HepG2 (cell line): ENCODE measurements around the gene RPL21. TPM values are rescaled to one million over a fixed set of nuclear protein-coding genes. Genes with fewer than 3 reads are reported as not detected.
A peak's percentile ranks its signal among the peaks of the same experiment; 100 is the strongest.

Source experiments
- ATAC-seq: fragments of 200-7000 bp; cut with Tn5 transposase; 3 replicates; pipeline ENCODE4 v1.9.1; 2020; ENCODE audit warnings: mild to moderate bottlenecking, moderate library complexity
- BruUV-seq: library from RNA; stranded (reverse); fragments of 400-500 nt; replicated peaks from 2 replicates; lab custom pipeline; 2021; lab: Mats Ljungman, UMichigan
- CTCF ChIA-PET: fragments of 300-600 bp; formaldehyde crosslinking; extraction: SDS; loops from one replicate; lab custom pipeline; 2021; ENCODE audit warnings: low total read pairs, inconsistent platforms, low intra/inter-chr PET ratio; lab: Yijun Ruan, JAX
- POLR2A ChIA-PET: fragments of 350-600 bp; sonication (Branson Sonifier 250); formaldehyde crosslinking; loops from one replicate; lab custom pipeline; 2020; ENCODE audit warnings: antibody characterized with exemption, inconsistent platforms; lab: Yijun Ruan, JAX
- DNase-seq: peaks from one replicate; pipeline ENCODE4 v3.0.0-alpha.2; 2015; ENCODE audit warnings: low spot score
- FAIRE-seq: peaks from 3 replicates; lab custom pipeline; 2011; peaks lifted over from hg19 to GRCh38; lab: Jason Lieb, UNC
- H2AFZ ChIP-seq: one replicate; pipeline ENCODE4 v1.6.1; 2011; ENCODE audit warnings: low read length, inconsistent platforms
- H3K27ac ChIP-seq: fragments of 300-600 bp; 3 replicates; pipeline ENCODE4 v1.8.0; 2011; ENCODE audit warnings: mixed run types, mild to moderate bottlenecking, mixed read lengths, low read length, inconsistent platforms; ENCODE audit not compliant: insufficient read depth; ENCODE audit errors: extremely low read length
- H3K27me3 ChIP-seq, 2 experiments: fragments of 200-600 bp in 1 of 2; 2 replicates in 1 of 2; 3 replicates in 1 of 2; pipeline versions ENCODE4 v1.6.0 to v1.8.0; 2011; ENCODE audit warnings: low read length in 2 of 2, mild to moderate bottlenecking in 2 of 2, moderate library complexity in 2 of 2, inconsistent platforms in 1 of 2; ENCODE audit not compliant: insufficient read depth in 2 of 2, control insufficient read depth in 1 of 2
- H3K36me3 ChIP-seq, 2 experiments: fragments of 200-600 bp in 1 of 2; replicated peaks in 1 of 2; 2 replicates in 1 of 2; 3 replicates in 1 of 2; pipeline versions ENCODE4 v1.5.1 to v1.8.0; 2011; ENCODE audit warnings: low read length in 2 of 2, inconsistent platforms in 1 of 2; ENCODE audit not compliant: insufficient read depth in 2 of 2, control insufficient read depth in 1 of 2
- H3K4me1 ChIP-seq: 2 replicates; pipeline ENCODE4 v1.5.1; 2012; ENCODE audit warnings: low read length, inconsistent platforms; ENCODE audit not compliant: insufficient read depth
- H3K4me2 ChIP-seq: 2 replicates; pipeline ENCODE4 v1.6.0; 2011; ENCODE audit warnings: low read depth, low read length, inconsistent platforms
- H3K4me3 ChIP-seq, 3 experiments: fragments of 200-600 bp in 1 of 3; sonication (generic), shearing (Covaris generic) in 1 of 3; replicated peaks in 1 of 3; 2 replicates each; pipeline ENCODE4 v1.5.1; 2011 to 2016; ENCODE audit warnings: low read length in 3 of 3, inconsistent platforms in 2 of 3, low read depth in 2 of 3, mild to moderate bottlenecking in 2 of 3, control low read depth in 1 of 3, mixed read lengths in 1 of 3; ENCODE audit not compliant: insufficient read depth in 1 of 3
- H3K79me2 ChIP-seq: one replicate; pipeline ENCODE4 v1.6.1; 2011; ENCODE audit warnings: low read length, inconsistent platforms; ENCODE audit not compliant: insufficient read depth
- H3K9ac ChIP-seq: 2 replicates; pipeline ENCODE4 v1.6.0; 2011; ENCODE audit warnings: mild to moderate bottlenecking, low read depth, low read length, inconsistent platforms; ENCODE audit not compliant: insufficient read depth
- H3K9me3 ChIP-seq: 2 replicates; pipeline ENCODE4 v1.5.1; 2012; ENCODE audit warnings: mild to moderate bottlenecking, low read length
- H4K20me1 ChIP-seq: 2 replicates; pipeline ENCODE4 v1.6.0; 2011; ENCODE audit warnings: inconsistent platforms, mild to moderate bottlenecking, low read length, moderate library complexity; ENCODE audit not compliant: insufficient read depth
- HHEX ChIP-seq: IDR thresholded peaks from 2 replicates; pipeline ENCODE4 v1.6.1; 2016; ENCODE audit warnings: control low read depth
- PTBP1 ChIP-seq: fragments of 200-400 bp; formaldehyde crosslinking; IDR thresholded peaks from 2 replicates; pipeline ENCODE4 v1.6.1; 2018; ENCODE audit warnings: low read length, low read depth; ENCODE audit not compliant: poor library complexity, severe bottlenecking
- RAD21 ChIP-seq: fragments of 450-650 bp; formaldehyde crosslinking; IDR thresholded peaks from 2 replicates; pipeline ENCODE4 v1.5.0; 2020; ENCODE audit warnings: mild to moderate bottlenecking
- STAG1 ChIP-seq: sonication (generic); formaldehyde crosslinking; IDR thresholded peaks from 2 replicates; pipeline ENCODE4 v1.4.0; 2020; ENCODE audit warnings: missing genetic modification reagents
- ZNF34 ChIP-seq: sonication (generic); formaldehyde crosslinking; IDR thresholded peaks from 2 replicates; pipeline ENCODE4 v1.4.0; 2020; ENCODE audit warnings: mild to moderate bottlenecking, missing genetic modification reagents, borderline replicate concordance
- ZNF549 ChIP-seq: sonication (generic); formaldehyde crosslinking; IDR thresholded peaks from 2 replicates; pipeline ENCODE4 v1.5.0; 2020; ENCODE audit warnings: missing genetic modification reagents
- WGBS: methylation state at CpG from one replicate; pipeline ENCODE4 v1.1.6; 2017; ENCODE audit warnings: low lambda C conversion rate; 5-methylcytosine and 5-hydroxymethylcytosine counted together
- in situ Hi-C: cut with HindIII; loops from 2 replicates; pipeline ENCODE4 v1.10.0; 2017; ENCODE audit warnings: low pct_unique_long_range_greater_than_20kb; ENCODE audit not compliant: extremely low pct_ligation_motif_present
- intact Hi-C: fragments of 100-400 bp; cut with micrococcal nuclease; formaldehyde crosslinking; loops from one replicate; pipeline ENCODE4 v1.10.0; 2022; ENCODE audit not compliant: unreplicated experiment
- polyA plus RNA-seq, 8 experiments: library from polyadenylated mRNA; depleted of rRNA in 3 of 8; stranded (reverse) in 7 of 8; unstranded in 1 of 8; fragments of >200 nt; fragmentation: Illumina TruSeq in 4 of 8; extraction: Trizol in 4 of 8; gene quantifications; 2 replicates each; pipeline versions ENCODE4 v1.2.1 to v1.2.3, GENCODE V29; 2011 to 2016; ENCODE audit warnings: low read depth in 4 of 8, missing spikeins in 1 of 8, mixed read lengths in 1 of 8; ENCODE audit not compliant: insufficient read depth in 1 of 8
- total RNA-seq, 5 experiments: library from RNA; depleted of rRNA; stranded (reverse); fragments of >200 nt; fragmentation: Illumina TruSeq; extraction: Trizol; gene quantifications; 2 replicates each; pipeline ENCODE4 v1.2.3, GENCODE V29; 2016; ENCODE audit warnings: low read depth in 1 of 5
- TF ChIP-seq, protein P1 (sequence below): sonication (generic); formaldehyde crosslinking; IDR thresholded peaks from 2 replicates; pipeline ENCODE4 v1.4.0; 2020; ENCODE audit warnings: mild to moderate bottlenecking, missing genetic modification reagents
- TF ChIP-seq, protein P2 (sequence below): sonication (generic); formaldehyde crosslinking; IDR thresholded peaks from 2 replicates; pipeline ENCODE4 v1.5.0; 2020; ENCODE audit warnings: mild to moderate bottlenecking, missing genetic modification reagents, moderate library complexity

Gene RPL21
- total and polyA plus RNA-seq, 2 of the 13 experiments (the other 11 are each of a cell fraction or from before 2014, with no cell fraction given) = 1,234 to 1,261 TPM

DNA sequence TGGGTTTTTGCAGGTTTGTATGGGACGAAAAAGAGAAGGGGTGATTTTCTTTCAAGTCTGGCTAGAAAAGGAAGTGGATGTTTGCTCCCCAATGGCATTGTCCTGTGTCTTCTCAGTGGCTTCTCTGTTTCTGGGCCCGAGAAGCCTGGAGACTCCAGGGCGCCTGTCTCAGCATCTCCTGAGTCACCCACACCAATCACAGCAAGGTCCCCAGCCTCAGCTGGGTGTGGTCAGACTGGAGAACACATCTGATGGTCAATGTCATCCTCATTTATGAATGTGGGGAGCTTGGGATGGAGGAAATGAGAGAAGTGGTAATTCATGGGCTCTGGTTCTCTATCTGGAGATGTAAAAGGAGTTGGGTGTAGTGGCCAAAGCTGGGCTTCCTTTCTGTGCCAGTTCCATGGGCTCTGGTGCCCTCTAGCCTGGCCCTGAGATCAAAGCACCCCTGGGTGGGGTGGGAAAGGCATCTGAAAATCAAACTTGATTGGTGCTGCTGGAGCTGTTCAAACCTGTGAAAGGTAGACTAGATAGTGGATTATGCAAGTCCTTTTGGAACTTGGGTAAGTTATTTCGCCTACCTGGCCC lies 32.6 kb downstream of the RPL21 start:
- FAIRE-seq (no peak), ATAC-seq (peak; percentile 58), DNase-seq (no peak)
- 62% methylated on average over 4 of the region's 4 CpGs for WGBS
- ChIA-PET CTCF (no interaction called here), POLR2A (no interaction called here)
- no peaks in the 10 kb centered on the region for H3K36me3 ChIP-seq
- peaks cover 13% of the 10 kb centered on the region; the same call in 1 of the 2 replicates for H3K4me1 ChIP-seq
- H3K79me2 ChIP-seq = no peaks in the 10 kb centered on the region
- no peak overlapping the region for H3K4me2 ChIP-seq
- no TSS peak for BruUV-seq
- TF ChIP-seq, protein P1, sequence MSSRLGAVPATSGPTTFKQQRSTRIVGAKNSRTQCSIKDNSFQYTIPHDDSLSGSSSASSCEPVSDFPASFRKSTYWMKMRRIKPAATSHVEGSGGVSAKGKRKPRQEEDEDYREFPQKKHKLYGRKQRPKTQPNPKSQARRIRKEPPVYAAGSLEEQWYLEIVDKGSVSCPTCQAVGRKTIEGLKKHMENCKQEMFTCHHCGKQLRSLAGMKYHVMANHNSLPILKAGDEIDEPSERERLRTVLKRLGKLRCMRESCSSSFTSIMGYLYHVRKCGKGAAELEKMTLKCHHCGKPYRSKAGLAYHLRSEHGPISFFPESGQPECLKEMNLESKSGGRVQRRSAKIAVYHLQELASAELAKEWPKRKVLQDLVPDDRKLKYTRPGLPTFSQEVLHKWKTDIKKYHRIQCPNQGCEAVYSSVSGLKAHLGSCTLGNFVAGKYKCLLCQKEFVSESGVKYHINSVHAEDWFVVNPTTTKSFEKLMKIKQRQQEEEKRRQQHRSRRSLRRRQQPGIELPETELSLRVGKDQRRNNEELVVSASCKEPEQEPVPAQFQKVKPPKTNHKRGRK (CRISPR knock-in tag) = no peak
- TF ChIP-seq ZNF34 (CRISPR knock-in tag) (no peak), ZNF549 (CRISPR knock-in tag) (no peak), RAD21 (peak; percentile 17; the same call in 1 of the 2 replicates), HHEX (CRISPR knock-in tag) (no peak), STAG1 (CRISPR knock-in tag) (peak; percentile 71), PTBP1 (no peak)
- TF ChIP-seq, protein P2, sequence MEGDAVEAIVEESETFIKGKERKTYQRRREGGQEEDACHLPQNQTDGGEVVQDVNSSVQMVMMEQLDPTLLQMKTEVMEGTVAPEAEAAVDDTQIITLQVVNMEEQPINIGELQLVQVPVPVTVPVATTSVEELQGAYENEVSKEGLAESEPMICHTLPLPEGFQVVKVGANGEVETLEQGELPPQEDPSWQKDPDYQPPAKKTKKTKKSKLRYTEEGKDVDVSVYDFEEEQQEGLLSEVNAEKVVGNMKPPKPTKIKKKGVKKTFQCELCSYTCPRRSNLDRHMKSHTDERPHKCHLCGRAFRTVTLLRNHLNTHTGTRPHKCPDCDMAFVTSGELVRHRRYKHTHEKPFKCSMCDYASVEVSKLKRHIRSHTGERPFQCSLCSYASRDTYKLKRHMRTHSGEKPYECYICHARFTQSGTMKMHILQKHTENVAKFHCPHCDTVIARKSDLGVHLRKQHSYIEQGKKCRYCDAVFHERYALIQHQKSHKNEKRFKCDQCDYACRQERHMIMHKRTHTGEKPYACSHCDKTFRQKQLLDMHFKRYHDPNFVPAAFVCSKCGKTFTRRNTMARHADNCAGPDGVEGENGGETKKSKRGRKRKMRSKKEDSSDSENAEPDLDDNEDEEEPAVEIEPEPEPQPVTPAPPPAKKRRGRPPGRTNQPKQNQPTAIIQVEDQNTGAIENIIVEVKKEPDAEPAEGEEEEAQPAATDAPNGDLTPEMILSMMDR (CRISPR knock-in tag) = peak; percentile 57
- no peaks in the 10 kb centered on the region; a peak in 1 of 5 replicates for H3K27me3 ChIP-seq
- intact Hi-C loops = no loop called here
- in situ Hi-C loops = loop anchor here (5.0 kb wide), 1 partner anchor 297 kb away; no protein-coding TSS in a partner anchor
- H3K4me3 ChIP-seq = no peak overlapping the region
- H2AFZ ChIP-seq = no peak overlapping the region
- H3K9me3 ChIP-seq = no peaks in the 10 kb centered on the region
- H4K20me1 ChIP-seq = no peaks in the 10 kb centered on the region
- no peak overlapping the region for H3K27ac ChIP-seq
- no peak overlapping the region for H3K9ac ChIP-seq
